H9 (cell line): ENCODE results near the gene ANO2. TPM values are rescaled to one million over a fixed set of nuclear protein-coding genes. Genes with fewer than 3 reads are reported as not detected.

Experiments used
- DNase-seq: peaks from one replicate; pipeline ENCODE4 v3.0.0-alpha.2; 2017
- H2AFZ ChIP-seq: one replicate; pipeline ENCODE4 v1.6.1; 2013; ENCODE audit warnings: mild to moderate bottlenecking, low read length, control low read depth, moderate library complexity
- H2AK5ac ChIP-seq: 2 replicates; pipeline ENCODE4 v1.6.1; 2013; ENCODE audit warnings: low read length, control low read depth, mixed read lengths; ENCODE audit not compliant: insufficient read length
- H2BK120ac ChIP-seq: one replicate; pipeline ENCODE4 v1.6.1; 2013; ENCODE audit warnings: low read depth, mild to moderate bottlenecking, low read length, control low read depth, inconsistent platforms; ENCODE audit not compliant: poor library complexity, severe bottlenecking
- H2BK12ac ChIP-seq: 2 replicates; pipeline ENCODE4 v1.6.1; 2013; ENCODE audit warnings: low read length, control low read depth, mixed read lengths, low read depth; ENCODE audit not compliant: insufficient read length
- H2BK15ac ChIP-seq: 2 replicates; pipeline ENCODE4 v1.6.1; 2013; ENCODE audit warnings: low read depth, low read length, control low read depth
- H2BK20ac ChIP-seq: one replicate; pipeline ENCODE4 v1.6.1; 2013; ENCODE audit warnings: low read depth, mild to moderate bottlenecking, low read length, control low read depth, inconsistent platforms; ENCODE audit not compliant: poor library complexity, severe bottlenecking
- H2BK5ac ChIP-seq: 2 replicates; pipeline ENCODE4 v1.6.1; 2013; ENCODE audit warnings: low read length, control low read depth, mixed read lengths; ENCODE audit not compliant: insufficient read length
- H3K14ac ChIP-seq: 2 replicates; pipeline ENCODE4 v1.6.1; 2013; ENCODE audit warnings: low read length, control low read depth; ENCODE audit not compliant: insufficient read depth
- H3K18ac ChIP-seq: 2 replicates; pipeline ENCODE4 v1.6.1; 2013; ENCODE audit warnings: low read depth, mild to moderate bottlenecking, mixed read lengths, low read length, control low read depth; ENCODE audit not compliant: insufficient read length
- H3K23ac ChIP-seq: 2 replicates; pipeline ENCODE4 v1.6.1; 2013; ENCODE audit warnings: low read length, control low read depth, mixed read lengths, low read depth; ENCODE audit not compliant: insufficient read length
- H3K23me2 ChIP-seq: 2 replicates; pipeline ENCODE4 v1.6.1; 2013; ENCODE audit warnings: low read depth, mild to moderate bottlenecking, mixed read lengths, low read length, control low read depth; ENCODE audit not compliant: insufficient read length, poor library complexity, severe bottlenecking
- H3K27ac ChIP-seq: 2 replicates; pipeline ENCODE4 v1.5.1; 2013; ENCODE audit warnings: low read length, control low read depth, mixed read lengths, low read depth; ENCODE audit not compliant: insufficient read length
- H3K27me3 ChIP-seq: 2 replicates; pipeline ENCODE4 v1.6.1; 2013; ENCODE audit warnings: low read length, control low read depth, inconsistent platforms; ENCODE audit not compliant: insufficient read depth
- H3K4ac ChIP-seq: 2 replicates; pipeline ENCODE4 v1.6.1; 2013; ENCODE audit warnings: low read depth, mild to moderate bottlenecking, control low read depth, inconsistent platforms, low read length, moderate library complexity
- H3K4me1 ChIP-seq: 2 replicates; pipeline ENCODE4 v1.6.1; 2013; ENCODE audit warnings: low read length, control low read depth, inconsistent platforms; ENCODE audit not compliant: insufficient read depth
- H3K4me2 ChIP-seq: 2 replicates; pipeline ENCODE4 v1.6.1; 2013; ENCODE audit warnings: low read length, control low read depth, mixed read lengths; ENCODE audit not compliant: insufficient read length, insufficient read depth
- H3K56ac ChIP-seq: 2 replicates; pipeline ENCODE4 v1.6.1; 2013; ENCODE audit warnings: low read depth, mild to moderate bottlenecking, mixed read lengths, low read length, control low read depth; ENCODE audit not compliant: insufficient read length
- H3K79me1 ChIP-seq: 2 replicates; pipeline ENCODE4 v1.6.1; 2013; ENCODE audit warnings: low read depth, mild to moderate bottlenecking, moderate library complexity, low read length, control low read depth, inconsistent platforms; ENCODE audit not compliant: insufficient read depth, poor library complexity, severe bottlenecking
- H3K79me2 ChIP-seq: 2 replicates; pipeline ENCODE4 v1.6.1; 2013; ENCODE audit warnings: low read length, control low read depth, inconsistent platforms; ENCODE audit not compliant: insufficient read depth
- H3K9ac ChIP-seq: 2 replicates; pipeline ENCODE4 v1.6.1; 2013; ENCODE audit warnings: low read length, control low read depth, mixed read lengths; ENCODE audit not compliant: insufficient read length; ENCODE audit errors: extremely low read depth
- H3K9me3 ChIP-seq: one replicate; pipeline ENCODE4 v1.6.1; 2013; ENCODE audit warnings: low read depth, low read length, inconsistent platforms; ENCODE audit not compliant: control insufficient read depth
- H3T11ph ChIP-seq: one replicate; pipeline ENCODE4 v1.6.1; 2013; ENCODE audit warnings: mild to moderate bottlenecking, low read length, control low read depth, inconsistent platforms
- H4K20me1 ChIP-seq: one replicate; pipeline ENCODE4 v1.6.1; 2013; ENCODE audit not compliant: control insufficient read depth, insufficient read length, insufficient read depth
- H4K5ac ChIP-seq: 2 replicates; pipeline ENCODE4 v1.6.1; 2013; ENCODE audit warnings: low read depth, mild to moderate bottlenecking, mixed read lengths, low read length, control low read depth; ENCODE audit not compliant: insufficient read length
- H4K8ac ChIP-seq: replicated peaks from 2 replicates; pipeline ENCODE4 v1.6.1; 2013; ENCODE audit warnings: low read length, control low read depth, mixed read lengths, low read depth; ENCODE audit not compliant: insufficient read length
- H4K91ac ChIP-seq: 2 replicates; pipeline ENCODE4 v1.6.1; 2013; ENCODE audit warnings: low read depth, mild to moderate bottlenecking, moderate library complexity, mixed read lengths, low read length, control low read depth; ENCODE audit not compliant: insufficient read length
- H3K27ac Mint-ChIP-seq, 3 experiments: 2 replicates in 2 of 3; 3 replicates in 1 of 3; pipeline ENCODE4 v1.8.0; 2020 to 2021; ENCODE audit warnings: mixed read lengths in 3 of 3, mild to moderate bottlenecking in 1 of 3, moderate library complexity in 1 of 3
- H3K27me3 Mint-ChIP-seq: 2 replicates; pipeline ENCODE4 v1.8.0; 2021; ENCODE audit warnings: low read depth, mild to moderate bottlenecking, moderate library complexity, mixed read lengths
- H3K36me3 Mint-ChIP-seq, 3 experiments: 2 replicates in 2 of 3; 3 replicates in 1 of 3; pipeline ENCODE4 v1.8.0; 2020 to 2021; ENCODE audit warnings: low read depth in 3 of 3, mixed read lengths in 3 of 3; ENCODE audit not compliant: insufficient read depth in 1 of 3
- H3K4me1 Mint-ChIP-seq, 2 experiments: 2 replicates each; pipeline ENCODE4 v1.8.0; 2020; ENCODE audit warnings: mixed read lengths in 2 of 2
- H3K4me3 Mint-ChIP-seq, 2 experiments: 2 replicates in 1 of 2; 3 replicates in 1 of 2; pipeline ENCODE4 v1.8.0; 2020 to 2021; ENCODE audit warnings: mild to moderate bottlenecking in 2 of 2, mixed read lengths in 2 of 2, moderate library complexity in 1 of 2
- H3K9me3 Mint-ChIP-seq, 2 experiments: 2 replicates in 1 of 2; 3 replicates in 1 of 2; pipeline ENCODE4 v1.8.0; 2020; ENCODE audit warnings: mild to moderate bottlenecking in 2 of 2, mixed read lengths in 2 of 2, moderate library complexity in 1 of 2
- CTCF ChIP-seq: fragments of 200-600 bp; sonication (generic); conservative IDR thresholded peaks from 3 replicates; pipeline ENCODE4 v1.8.0; 2021; ENCODE audit warnings: antibody characterized with exemption, mild to moderate bottlenecking
- WGBS: extraction: QIAGEN DNeasy Blood & Tissue Kit; methylation state at CpG from one replicate; pipeline ENCODE4 v1.1.7; 2013; ENCODE audit warnings: missing lambda C conversion rate, low lambda C conversion rate, mixed read lengths; ENCODE audit not compliant: insufficient read length; ENCODE audit errors: extremely low coverage; 5-methylcytosine and 5-hydroxymethylcytosine counted together
- total RNA-seq: library from RNA; stranded (reverse); gene quantifications from 2 replicates; pipeline ENCODE4 v1.2.1, GENCODE V29; 2021

ANO2 gene
- total RNA-seq, 1 experiment from 2014 or later = 3.8 TPM

- H3K23ac ChIP-seq = no peak overlapping the region
- H4K5ac ChIP-seq = no peak overlapping the region
- no peaks in the 10 kb centered on the region for H3K27me3 ChIP-seq
- no peak for TF ChIP-seq CTCF
- no peak overlapping the region for H2AK5ac ChIP-seq
- no peak overlapping the region for H2BK5ac ChIP-seq
- H3K56ac ChIP-seq = no peak overlapping the region
- H3T11ph ChIP-seq = no peak overlapping the region
- H2BK20ac ChIP-seq = no peak overlapping the region
- no peak overlapping the region for H2AFZ ChIP-seq
- Mint-ChIP-seq H3K4me3 (no peak overlapping the region), H3K4me1 (no peaks in the 10 kb centered on the region), H3K36me3 (no peaks in the 10 kb centered on the region), H3K9me3 (no peaks in the 10 kb centered on the region), H3K27ac (no peak overlapping the region), H3K27me3 (no peaks in the 10 kb centered on the region)
- no peaks in the 10 kb centered on the region for H4K20me1 ChIP-seq
- no peaks in the 10 kb centered on the region for H3K79me1 ChIP-seq
- no peak overlapping the region for H3K14ac ChIP-seq
- no peaks in the 10 kb centered on the region for H3K23me2 ChIP-seq
- no peak overlapping the region for H2BK12ac ChIP-seq
- no peak for DNase-seq
- H3K79me2 ChIP-seq = no peaks in the 10 kb centered on the region
- no peak overlapping the region for H3K18ac ChIP-seq
- no peak overlapping the region for H2BK120ac ChIP-seq
- no peak overlapping the region for H3K4me2 ChIP-seq
- H3K9me3 ChIP-seq = no peaks in the 10 kb centered on the region
- no peak overlapping the region for H2BK15ac ChIP-seq
- no peak overlapping the region for H3K27ac ChIP-seq
- no peaks in the 10 kb centered on the region for H3K4me1 ChIP-seq
- no peak overlapping the region for H4K91ac ChIP-seq
- no CpG with 5 or more reads among the region's 4 CpGs for WGBS
- H3K4ac ChIP-seq = no peak overlapping the region
- no peak overlapping the region for H4K8ac ChIP-seq
- H3K9ac ChIP-seq = no peak overlapping the region
Observed at GRCh38 chr12:5656836-5657235, 288.2 kb downstream of the ANO2 start.
